Adrenal gland (tissue), 12 donors: ENCODE results near the gene GRB10. TPM values are rescaled to one million over a fixed set of nuclear protein-coding genes. Genes with fewer than 3 reads are reported as not detected.

ENCODE experiments used
- DNase-seq, 7 donors: peaks; one replicate each; pipeline ENCODE4 v3.0.0-alpha.2; 2019 to 2020
- H3K27ac ChIP-seq, 5 donors: fragments of 200-600 bp; sonication (generic) in 4 of 5; 1 replicate in 3 of 5; 2 replicates in 2 of 5; pipeline versions ENCODE4 v1.5.1 to v1.8.0; 2016 to 2020; ENCODE audit warnings: mild to moderate bottlenecking in 1 of 5
- H3K27me3 ChIP-seq: fragments of 200-600 bp; 2 replicates; pipeline ENCODE4 v1.8.0; 2021
- H3K36me3 ChIP-seq, 2 donors: fragments of 200-600 bp; replicated peaks in 1 of 2; 1 replicate in 1 of 2; 2 replicates in 1 of 2; pipeline versions ENCODE4 v1.5.1 to v1.8.0; 2018 to 2022
- H3K4me1 ChIP-seq, 2 donors: fragments of 200-600 bp; replicated peaks in 1 of 2; 1 replicate in 1 of 2; 2 replicates in 1 of 2; pipeline versions ENCODE4 v1.5.1 to v1.8.0; 2018 to 2021
- H3K4me3 ChIP-seq, 4 donors: fragments of 200-600 bp; sonication (generic) in 3 of 4; one replicate each; pipeline ENCODE4 v1.5.1; 2016 to 2018
- H3K9me3 ChIP-seq, 3 donors: fragments of 200-600 bp; sonication (generic) in 1 of 3; replicated peaks in 1 of 3; 1 replicate in 2 of 3; 2 replicates in 1 of 3; pipeline versions ENCODE4 v1.5.1 to v1.8.0; 2016 to 2021
- POLR2A ChIP-seq, 2 donors: fragments of 450-650 bp; IDR thresholded peaks; one replicate each; pipeline ENCODE4 v1.6.1; 2017; ENCODE audit warnings: antibody characterized with exemption in 2 of 2, mild to moderate bottlenecking in 2 of 2, moderate library complexity in 1 of 2
- WGBS, 4 donors: extraction: QIAGEN DNeasy Blood & Tissue Kit in 2 of 4; methylation state at CpG; one replicate each; pipeline versions ENCODE4 v1.1.5 to v1.1.7; 2013 to 2017; 5-methylcytosine and 5-hydroxymethylcytosine counted together
- intact Hi-C, 2 donors: fragments of 100-400 bp; cut with DNase I; formaldehyde crosslinking; loops; one replicate each; pipeline versions ENCODE4 v1.14.1 to v1.15.0; 2022 to 2023
- polyA plus RNA-seq, 3 donors: library from polyadenylated mRNA; stranded (reverse); fragments of 200-250 nt in 2 of 3; fragments of 350-450 nt in 1 of 3; fragmentation: Illumina TruSeq in 1 of 3; extraction: RNeasy Lipid Tissue Mini Kit (QIAGEN cat#74804) in 1 of 3; gene quantifications; one replicate each; pipeline ENCODE4 v1.2.3, GENCODE V29; 2013 to 2014
- total RNA-seq, 9 donors: library from RNA; depleted of rRNA in 4 of 9; stranded (reverse); fragments of >200 nt in 4 of 9; fragments of 120-200 nt in 1 of 9; fragmentation: NEBNext Ultra II Directional in 1 of 9; extraction: Animal tissue kit (Norgen Biotek cat#: 25700) in 1 of 9; gene quantifications; one replicate each; pipeline versions ENCODE4 v1.1.0 to v1.2.4, GENCODE V29; 2013 to 2023
- TF ChIP-seq, protein P1 (sequence below), 6 experiments: fragments of 450-650 bp in 4 of 6; fragments of 200-600 bp in 2 of 6; sonication (generic) in 1 of 6; IDR thresholded peaks; 1 replicate in 5 of 6; 2 replicates in 1 of 6; pipeline versions ENCODE4 v1.5.1 to v1.8.0; 2016 to 2021; ENCODE audit warnings: antibody characterized with exemption in 6 of 6, mild to moderate bottlenecking in 2 of 6, moderate library complexity in 1 of 6
- donor health status: healthy with polysubstance abuse.
- donor health status: Bipolar disorder and iron deficiency.
- donor health status: DM: yes; HTN: yes; CAD: no.
- donor health status: DM: no; HTN: no; CAD: no.
- donor health status: DM: no; HTN: no; CAD: no.
- donor health status: DM: yes; HTN: yes; CAD: no.

Gene GRB10
- total and polyA plus RNA-seq, 12 donors: 33.5 to 158 (median 67.3) TPM

GRCh38 chr7:50672045-50672444 is 110.7 kb downstream of the GRB10 start:
- H3K4me3 ChIP-seq: no peak overlapping the region
- no peaks in the 10 kb centered on the region for H3K27me3 ChIP-seq
- TF ChIP-seq, protein P1, sequence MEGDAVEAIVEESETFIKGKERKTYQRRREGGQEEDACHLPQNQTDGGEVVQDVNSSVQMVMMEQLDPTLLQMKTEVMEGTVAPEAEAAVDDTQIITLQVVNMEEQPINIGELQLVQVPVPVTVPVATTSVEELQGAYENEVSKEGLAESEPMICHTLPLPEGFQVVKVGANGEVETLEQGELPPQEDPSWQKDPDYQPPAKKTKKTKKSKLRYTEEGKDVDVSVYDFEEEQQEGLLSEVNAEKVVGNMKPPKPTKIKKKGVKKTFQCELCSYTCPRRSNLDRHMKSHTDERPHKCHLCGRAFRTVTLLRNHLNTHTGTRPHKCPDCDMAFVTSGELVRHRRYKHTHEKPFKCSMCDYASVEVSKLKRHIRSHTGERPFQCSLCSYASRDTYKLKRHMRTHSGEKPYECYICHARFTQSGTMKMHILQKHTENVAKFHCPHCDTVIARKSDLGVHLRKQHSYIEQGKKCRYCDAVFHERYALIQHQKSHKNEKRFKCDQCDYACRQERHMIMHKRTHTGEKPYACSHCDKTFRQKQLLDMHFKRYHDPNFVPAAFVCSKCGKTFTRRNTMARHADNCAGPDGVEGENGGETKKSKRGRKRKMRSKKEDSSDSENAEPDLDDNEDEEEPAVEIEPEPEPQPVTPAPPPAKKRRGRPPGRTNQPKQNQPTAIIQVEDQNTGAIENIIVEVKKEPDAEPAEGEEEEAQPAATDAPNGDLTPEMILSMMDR (IDR thresholded peaks at IDR 0.05): no peak
- TF ChIP-seq POLR2A (IDR thresholded peaks at IDR 0.05): no peak
- no peaks in the 10 kb centered on the region for H3K9me3 ChIP-seq
- H3K36me3 ChIP-seq: peaks cover 0 to 28% of the 10 kb centered on the region in 2 donors
- WGBS, 4 donors: 84 to 94% (median 90%) methylated on average over 11 of the region's 11 CpGs
- H3K4me1 ChIP-seq: peaks cover 9 to 22% of the 10 kb centered on the region in 2 donors
- DNase-seq: no peak
- intact Hi-C loops: loop anchor here in 1 of 2 donors (10.0 kb wide), 1 partner anchor 467 kb away; no protein-coding TSS in a partner anchor
- H3K27ac ChIP-seq: no peak overlapping the region

DNA sequence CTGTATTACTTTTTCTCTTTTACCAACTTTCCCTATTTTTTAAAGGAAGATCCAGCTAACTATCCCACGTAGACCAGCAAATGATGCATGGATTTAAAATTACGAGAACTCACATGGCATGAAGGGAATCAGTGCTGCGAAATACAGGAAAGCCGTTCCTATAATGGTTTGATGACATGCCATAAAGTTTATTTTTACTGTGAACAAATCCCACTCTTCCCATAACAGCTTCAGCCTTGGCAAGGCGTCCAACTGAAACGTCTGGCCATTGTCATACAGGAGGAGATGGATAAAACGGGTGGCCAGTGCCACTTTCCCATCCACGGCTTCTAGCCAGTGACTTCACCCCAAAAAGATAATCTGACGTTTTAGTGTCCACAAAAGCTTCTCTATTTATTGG is 111.3 kb downstream of the GRB10 start:
- no peaks in the 10 kb centered on the region for H3K9me3 ChIP-seq
- no peak overlapping the region for H3K27ac ChIP-seq
- H3K4me1 ChIP-seq: peaks cover 9 to 18% of the 10 kb centered on the region in 2 donors
- peaks cover 0 to 28% of the 10 kb centered on the region in 2 donors for H3K36me3 ChIP-seq
- intact Hi-C loops: loop anchor here in 1 of 2 donors (10.0 kb wide), 1 partner anchor 467 kb away; no protein-coding TSS in a partner anchor
- no peak overlapping the region for H3K4me3 ChIP-seq
- no peaks in the 10 kb centered on the region for H3K27me3 ChIP-seq
- 80 to 88% (median 84%) methylated on average over 9 of the region's 9 CpGs for WGBS, 4 donors
- TF ChIP-seq, protein P1 (IDR thresholded peaks at IDR 0.05): no peak
- TF ChIP-seq POLR2A (IDR thresholded peaks at IDR 0.05): no peak
- no peak for DNase-seq

DNA sequence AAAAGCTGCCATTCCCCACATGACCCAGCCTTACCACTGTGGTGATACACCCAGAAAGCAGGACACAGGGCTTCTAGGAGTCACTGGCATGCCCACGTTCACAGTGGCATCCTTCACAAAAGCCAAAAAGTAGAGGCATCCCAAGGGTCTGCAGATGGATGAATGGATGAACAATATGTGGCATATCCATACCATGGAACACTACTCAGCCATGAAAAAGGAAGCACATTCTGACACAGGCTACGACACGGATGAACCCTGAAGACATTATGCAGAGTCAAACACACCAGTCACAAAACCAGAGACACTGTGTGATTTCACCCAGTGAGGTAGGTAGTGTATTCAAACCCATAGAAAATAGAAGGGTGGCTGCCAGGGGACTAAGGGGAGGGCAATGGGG is 112.8 kb downstream of the GRB10 start:
- Histone ChIP-seq H3K27ac (no peak overlapping the region), H3K9me3 (no peaks in the 10 kb centered on the region), H3K4me1 (peaks cover 9 to 24% of the 10 kb centered on the region in 2 donors), H3K27me3 (no peaks in the 10 kb centered on the region), H3K4me3 (no peak overlapping the region), H3K36me3 (peaks cover 0 to 28% of the 10 kb centered on the region in 2 donors)
- 25 to 61% (median 31%) methylated on average over 3 of the region's 3 CpGs for WGBS, 4 donors
- intact Hi-C loops: loop anchor here in 1 of 2 donors (10.0 kb wide), 1 partner anchor 465 kb away; no protein-coding TSS in a partner anchor
- no peak for DNase-seq
- TF ChIP-seq, protein P1 (IDR thresholded peaks at IDR 0.05): no peak
- no peak for TF ChIP-seq POLR2A (IDR thresholded peaks at IDR 0.05)

GRCh38 chr7:50667789-50668226 is 114.9 kb downstream of the GRB10 start:
- Histone ChIP-seq H3K4me3 (no peak overlapping the region), H3K4me1 (peaks cover 9 to 34% of the 10 kb centered on the region in 2 donors), H3K27ac (peak overlapping the region in 2 of 5 donors; percentile 60 to 65), H3K9me3 (no peaks in the 10 kb centered on the region), H3K36me3 (peaks cover 0 to 23% of the 10 kb centered on the region in 2 donors), H3K27me3 (no peaks in the 10 kb centered on the region)
- intact Hi-C loops: no loop called here
- peak in 5 of 7 donors; percentile 36 to 69 (median 41) for DNase-seq
- 49 to 62% (median 59%) methylated on average over 5 of the region's 5 CpGs for WGBS, 4 donors
- TF ChIP-seq, protein P1 (IDR thresholded peaks at IDR 0.05): no peak
- TF ChIP-seq POLR2A (IDR thresholded peaks at IDR 0.05): no peak
